CD4-positive, alpha-beta T cell treated with Interleukin-17A for 1 hour (primary cell): ENCODE measurements around the gene ZNF615.
A peak's percentile ranks its signal among the peaks of the same experiment; 100 is the strongest.
"Not testable (repeated sequence)": the region's sequence is repeated elsewhere in the genome, so short reads cannot be mapped to it uniquely, and the experiment has no call there.

Experiments
- DNase-seq: peaks from one replicate; pipeline ENCODE4 v3.0.0-alpha.2; 2020

The ZNF615 gene

GRCh38 chr19:52007806-52008557, at the start of gene ZNF615:
ZNF615 (minus strand) TSS chr19:52008211; CDS start chr19:52003711, 4,500 bp downstream.
- peak; percentile 89 for DNase-seq

DNA sequence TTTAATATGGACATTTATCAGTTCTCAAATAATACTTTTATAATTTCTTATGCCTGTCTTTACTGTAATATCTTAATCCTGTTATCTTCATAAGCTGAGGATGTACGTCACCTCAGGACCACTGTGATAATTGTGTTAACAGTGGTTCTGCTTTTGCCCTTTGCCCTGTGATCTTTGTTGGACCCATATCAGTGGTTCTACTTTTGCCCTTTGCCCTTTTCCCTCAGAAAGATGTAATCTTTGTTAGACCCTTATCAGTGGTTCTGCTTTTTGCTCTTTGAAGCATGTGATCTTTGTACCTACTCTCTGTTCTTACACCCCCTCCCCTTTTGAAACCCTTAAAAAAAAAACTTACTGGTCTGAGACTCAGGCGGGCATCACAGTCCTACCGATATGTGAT, 48.5 kb upstream of the ZNF615 start:
- DNase-seq: not testable (repeated sequence)

DNA sequence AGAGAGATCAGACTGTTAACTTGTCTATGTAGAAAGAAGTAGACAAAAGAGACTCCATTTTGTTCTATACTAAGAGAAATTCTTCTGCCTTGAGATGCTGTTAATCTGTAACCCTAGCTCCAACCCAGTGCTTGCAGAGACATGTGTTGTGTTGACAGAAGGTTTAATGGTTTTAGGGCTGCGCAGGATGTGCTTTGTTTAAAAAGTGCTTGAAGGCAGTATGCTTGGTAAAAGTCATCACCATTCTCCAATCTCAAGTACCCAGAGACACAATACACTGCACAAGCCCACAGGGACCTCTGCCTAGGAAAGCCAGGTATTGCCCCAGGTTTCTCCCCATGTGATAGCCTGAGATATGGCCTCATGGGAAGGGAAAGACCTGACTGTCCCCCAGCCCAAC, 43.7 kb upstream of the ZNF615 start:
- DNase-seq: not testable (repeated sequence)

DNA sequence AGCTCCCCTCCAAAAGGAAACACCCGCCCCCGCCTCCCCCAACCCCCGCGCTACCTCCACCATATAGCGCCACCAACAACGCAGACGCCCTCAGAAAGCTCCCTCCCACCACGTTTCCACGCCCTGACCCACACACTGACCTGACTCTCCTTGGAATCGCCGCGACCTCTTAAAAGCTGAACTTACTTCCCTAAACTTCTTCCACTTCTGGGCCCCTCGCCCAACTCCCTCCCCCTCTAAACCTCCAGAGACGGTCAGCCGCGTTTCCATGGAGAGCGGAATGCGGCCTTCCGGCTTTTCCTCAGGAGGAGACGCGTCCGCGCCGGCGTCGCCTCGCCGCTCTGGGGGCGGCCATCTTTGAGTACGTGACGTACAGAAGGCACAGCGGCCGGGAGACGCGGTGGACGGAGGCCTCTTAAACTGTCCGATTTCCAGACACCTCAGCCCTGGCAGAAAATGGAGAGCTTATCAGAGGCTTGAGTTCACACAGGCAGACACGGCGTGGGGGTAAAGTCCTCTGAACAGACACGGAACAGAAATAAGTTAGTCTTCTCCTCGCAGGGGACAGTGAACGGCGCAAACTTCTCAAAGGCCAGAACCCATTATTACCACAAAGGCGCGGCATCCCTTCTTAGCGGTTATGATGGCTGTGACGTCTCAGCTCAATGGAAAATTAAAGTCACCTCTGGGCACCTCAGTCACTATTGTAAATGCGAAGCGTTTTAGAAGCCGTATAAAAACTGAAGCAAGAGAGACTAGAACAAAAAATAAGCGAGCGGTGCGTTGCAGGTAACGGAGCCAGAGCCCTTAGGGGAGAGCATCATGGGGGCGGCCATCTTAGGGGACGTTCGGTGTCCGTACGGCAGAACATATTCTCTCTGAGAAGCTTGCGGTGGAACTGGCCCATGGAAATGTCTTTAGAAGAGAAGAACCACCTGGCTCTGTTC, 40.8 kb upstream of the ZNF615 start, which contains the start of gene ZNF432:
Gene ZNF432, minus strand, starts transcription at position 284 of the 947 bp plus-strand sequence. CDS start 1,970 bp downstream, outside the sequence.
- DNase-seq: peak; percentile 88

GRCh38 chr19:52039169-52039568, 31.2 kb upstream of the ZNF615 start:
- no peak for DNase-seq

- DNase-seq: no peak
These were observed 26.2 kb upstream of the ZNF615 start for GRCh38 chr19:52034051-52034728.

DNA sequence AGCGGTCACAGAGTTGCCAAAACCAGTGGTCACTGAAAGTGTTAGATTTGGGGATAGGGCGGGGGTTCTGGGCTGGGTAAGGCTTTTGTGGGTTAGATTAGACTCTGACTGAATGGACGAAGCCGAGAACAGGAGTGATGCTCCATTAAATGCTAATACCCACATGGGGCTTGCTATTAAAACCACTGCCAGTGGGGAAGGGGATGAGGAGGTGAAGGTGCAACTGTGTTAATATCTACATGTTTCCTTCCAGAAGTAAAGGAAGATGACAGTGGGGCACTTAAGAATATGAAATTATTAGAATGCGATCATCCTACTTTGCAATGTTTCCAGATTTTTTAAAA, 20.7 kb upstream of the ZNF615 start:
- no peak for DNase-seq

GRCh38 chr19:52028027-52028779, 20.2 kb upstream of the ZNF615 start, which contains the start of gene ZNF614:
ZNF614 (minus strand) TSS chr19:52028379; CDS start chr19:52025745, 2,634 bp downstream.
- DNase-seq: peak; percentile 87

DNA sequence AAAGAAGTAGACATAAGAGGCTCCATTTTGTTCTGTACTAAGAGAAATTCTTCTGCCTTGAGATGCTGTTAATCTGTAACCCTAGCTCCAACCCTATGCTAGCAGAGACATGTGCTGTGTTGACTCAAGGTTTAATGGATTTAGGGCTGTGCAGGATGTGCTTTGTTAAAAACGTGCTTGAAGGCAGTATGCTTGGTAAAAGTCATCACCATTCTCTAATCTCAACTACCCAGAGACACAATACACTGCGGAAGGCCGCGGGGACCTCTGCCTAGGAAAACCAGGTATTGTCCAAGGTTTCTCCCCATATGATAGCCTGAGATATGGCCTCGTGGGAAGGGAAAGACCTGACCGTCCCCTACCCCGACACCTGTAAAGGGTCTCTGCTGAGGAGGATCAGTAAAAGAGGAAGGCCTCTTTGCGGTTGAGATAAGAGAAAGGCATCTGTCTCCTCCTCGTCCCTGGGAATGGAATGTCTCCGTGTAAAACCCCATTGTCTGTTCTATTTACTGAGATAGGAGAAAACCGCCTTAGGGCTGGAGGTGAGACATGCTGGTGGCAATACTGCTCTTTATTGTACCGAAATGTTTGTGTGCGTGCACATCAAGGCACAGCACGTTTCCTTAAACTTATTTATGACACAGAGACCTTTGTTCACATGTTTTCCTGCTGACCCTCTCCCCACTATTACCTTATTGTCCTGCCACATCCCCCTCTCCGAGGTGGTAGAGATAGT, 18.4 kb upstream of the ZNF615 start:
- not testable (repeated sequence) for DNase-seq

- DNase-seq: not testable (repeated sequence)
These were observed 16.5 kb upstream of the ZNF615 start for GRCh38 chr19:52024478-52024877.

- DNase-seq: no peak
These were observed 14.2 kb upstream of the ZNF615 start for GRCh38 chr19:52022193-52022592.

- DNase-seq: no peak
These were observed 12.5 kb upstream of the ZNF615 start for GRCh38 chr19:52020506-52020905.

DNA sequence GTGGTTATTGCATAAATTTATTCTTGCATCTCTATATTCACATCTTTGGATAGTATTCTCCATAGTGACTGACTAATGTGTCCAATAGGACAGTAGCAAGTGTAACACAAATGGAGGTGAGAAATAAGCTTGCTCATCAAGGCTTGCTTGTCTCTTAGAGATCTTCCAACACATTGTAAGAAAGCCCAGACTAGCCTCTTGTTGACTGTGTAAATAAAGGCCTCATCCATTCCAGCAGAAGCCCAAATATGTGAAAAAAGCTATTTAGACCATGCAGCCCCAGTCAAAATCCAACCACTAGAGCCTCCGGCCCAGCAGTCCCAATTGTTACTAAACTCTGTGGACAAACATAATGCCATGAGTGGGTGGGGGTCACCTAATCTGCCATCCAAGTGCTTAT, 2.7 kb upstream of the ZNF615 start:
- DNase-seq: no peak

DNA sequence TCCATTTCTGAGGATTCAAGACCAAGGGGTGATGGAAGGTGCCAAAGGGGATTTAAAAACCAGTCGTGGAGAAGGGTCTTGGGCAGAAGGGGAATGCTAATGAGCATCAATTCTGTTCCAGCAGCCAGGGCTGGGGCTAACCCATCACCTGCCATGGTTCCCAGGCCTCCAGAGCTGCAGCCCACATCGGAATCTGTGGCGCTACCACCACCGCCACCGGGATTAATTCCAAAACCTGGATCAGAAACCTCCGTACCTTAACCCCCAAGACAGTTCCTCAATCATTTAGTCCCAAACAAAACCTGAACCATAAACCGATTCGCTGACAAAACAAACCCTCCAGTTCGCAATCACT, 583 bp downstream of the ZNF615 start:
- no peak for DNase-seq

- DNase-seq: no peak
These were observed 13.9 kb downstream of the ZNF615 start for GRCh38 chr19:51994048-51994644.

- DNase-seq: no peak
These were observed 14.6 kb downstream of the ZNF615 start for GRCh38 chr19:51993422-51993821.

- peak; percentile 96 for DNase-seq
These were observed 21.4 kb downstream of the ZNF615 start, which contains the start of gene ZNF350 for GRCh38 chr19:51986309-51987291. ZNF350 (minus strand) TSS chr19:51986840; CDS start chr19:51974360, 12,480 bp downstream.

GRCh38 chr19:51983361-51983760, 24.6 kb downstream of the ZNF615 start:
- DNase-seq: no peak

GRCh38 chr19:51980926-51981325, 27.1 kb downstream of the ZNF615 start:
- not testable (repeated sequence) for DNase-seq
